ENCODE results near the gene TSC22D1. TPM values are rescaled to one million over a fixed set of nuclear protein-coding genes. Genes with fewer than 3 reads are reported as not detected.

Gene TSC22D1
- total RNA-seq, 1 experiment from 2014 or later, result 20.1 TPM

DNA sequence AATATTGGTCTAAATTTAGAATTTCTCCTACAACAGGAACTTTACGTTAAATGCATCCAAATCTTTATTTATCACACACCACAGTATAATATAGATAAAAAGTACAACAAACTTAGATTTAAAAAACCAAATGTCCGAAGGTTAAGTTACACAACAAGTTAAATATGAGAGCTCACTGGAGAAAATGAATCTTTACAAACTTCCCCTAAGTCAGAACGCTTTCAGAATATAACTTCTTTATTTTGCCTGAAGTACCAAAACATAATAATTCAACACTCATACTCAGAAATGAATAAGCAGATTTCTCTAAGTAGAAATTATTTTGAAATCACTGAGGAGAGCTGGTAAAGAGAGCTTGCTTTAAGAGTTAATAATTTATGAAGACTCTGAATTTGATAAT is 33.8 kb downstream of the TSC22D1 start:
- Histone ChIP-seq H3K9me2 (replicated peaks; ENCODE audit: insufficient read depth, low read length) (no peaks in the 10 kb centered on the region), H3K27ac (ENCODE audit: low read length) (no peak overlapping the region), H4K20me1 (ENCODE audit: insufficient read depth, low read depth, low read length) (no peaks in the 10 kb centered on the region), H3K79me2 (ENCODE audit: low read length) (no peaks in the 10 kb centered on the region), H3K9ac (ENCODE audit: low read length) (no peak overlapping the region), H3K36me3 (ENCODE audit: insufficient read depth, low read length) (no peaks in the 10 kb centered on the region), H3K27me3 (ENCODE audit: low read length) (no peaks in the 10 kb centered on the region), H3K4me3 (ENCODE audit: low read length) (no peak overlapping the region), H3K4me1 (ENCODE audit: low read length) (peaks cover 1% of the 10 kb centered on the region), H3K4me2 (ENCODE audit: low read depth, low read length, poor library complexity, severe bottlenecking) (no peak overlapping the region), H2AFZ (ENCODE audit: low read length) (no peak overlapping the region), H3K9me3 (ENCODE audit: low read length) (no peaks in the 10 kb centered on the region)
- no peak for DNase-seq

DNA sequence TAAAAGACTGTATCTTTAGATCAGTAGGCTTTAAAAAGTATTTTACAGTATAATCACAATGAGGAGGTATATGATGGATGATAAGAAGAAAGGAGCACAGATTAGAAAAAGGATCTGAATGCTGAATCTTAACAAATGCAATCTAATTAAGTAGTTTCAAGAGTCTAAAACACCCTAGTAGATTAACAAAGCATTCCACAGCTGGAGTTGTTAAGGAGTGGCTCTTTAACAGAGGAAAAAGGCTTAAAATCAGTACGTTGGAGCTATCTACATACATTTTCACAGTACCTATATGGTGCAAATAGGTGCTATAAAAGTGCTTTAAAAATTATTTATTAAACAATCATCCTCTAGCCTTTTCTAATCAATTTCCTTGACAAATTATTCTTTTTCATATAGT is 34.5 kb downstream of the TSC22D1 start:
- Histone ChIP-seq H3K9me3 (ENCODE audit: low read length) (no peaks in the 10 kb centered on the region), H3K9ac (ENCODE audit: low read length) (no peak overlapping the region), H3K4me1 (ENCODE audit: low read length) (peaks cover 4% of the 10 kb centered on the region), H3K4me3 (ENCODE audit: low read length) (no peak overlapping the region), H2AFZ (ENCODE audit: low read length) (no peak overlapping the region), H4K20me1 (ENCODE audit: insufficient read depth, low read depth, low read length) (no peaks in the 10 kb centered on the region), H3K9me2 (replicated peaks; ENCODE audit: insufficient read depth, low read length) (no peaks in the 10 kb centered on the region), H3K4me2 (ENCODE audit: low read depth, low read length, poor library complexity, severe bottlenecking) (no peak overlapping the region), H3K27me3 (ENCODE audit: low read length) (no peaks in the 10 kb centered on the region), H3K27ac (ENCODE audit: low read length) (no peak overlapping the region), H3K36me3 (ENCODE audit: insufficient read depth, low read length) (no peaks in the 10 kb centered on the region), H3K79me2 (ENCODE audit: low read length) (no peaks in the 10 kb centered on the region)
- DNase-seq, result no peak

DNA sequence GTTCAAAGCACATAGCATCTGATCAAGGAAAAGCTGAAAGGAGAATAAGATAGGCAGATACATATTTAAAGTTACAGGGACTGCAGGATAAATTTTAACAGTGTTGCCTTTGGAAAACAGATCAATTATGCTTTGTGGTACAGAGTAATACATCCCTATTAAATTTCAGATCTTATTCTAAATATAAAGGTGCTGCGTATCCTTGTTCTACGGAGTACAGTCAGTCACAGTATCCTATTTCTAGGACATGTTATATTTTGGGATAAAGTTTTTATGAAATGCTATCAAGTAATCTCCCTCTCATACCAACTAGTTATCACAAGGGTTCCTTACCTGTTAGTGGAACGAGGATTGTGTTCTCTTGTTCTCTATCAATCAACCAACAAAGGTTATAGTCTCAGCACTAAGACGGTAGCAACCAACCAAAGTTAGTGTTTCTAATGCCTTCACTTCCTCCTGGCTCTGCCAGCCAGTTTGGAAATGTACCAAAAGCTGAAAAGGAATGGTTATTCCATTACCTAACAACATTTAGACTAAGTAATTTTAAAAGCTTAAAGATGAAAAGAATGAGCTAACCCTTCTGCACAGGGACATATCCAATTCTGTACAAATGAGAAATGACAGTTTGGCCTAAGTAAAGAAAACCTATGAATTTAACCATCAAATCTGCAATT is 35.2 kb downstream of the TSC22D1 start:
- Histone ChIP-seq H3K4me3 (ENCODE audit: low read length) (no peak overlapping the region), H3K27me3 (ENCODE audit: low read length) (no peaks in the 10 kb centered on the region), H3K27ac (ENCODE audit: low read length) (no peak overlapping the region), H3K9me2 (replicated peaks; ENCODE audit: insufficient read depth, low read length) (no peaks in the 10 kb centered on the region), H3K4me2 (ENCODE audit: low read depth, low read length, poor library complexity, severe bottlenecking) (no peak overlapping the region), H3K9ac (ENCODE audit: low read length) (no peak overlapping the region), H3K36me3 (ENCODE audit: insufficient read depth, low read length) (no peaks in the 10 kb centered on the region), H2AFZ (ENCODE audit: low read length) (no peak overlapping the region), H3K4me1 (ENCODE audit: low read length) (peaks cover 4% of the 10 kb centered on the region), H4K20me1 (ENCODE audit: insufficient read depth, low read depth, low read length) (no peaks in the 10 kb centered on the region), H3K9me3 (ENCODE audit: low read length) (no peaks in the 10 kb centered on the region), H3K79me2 (ENCODE audit: low read length) (no peaks in the 10 kb centered on the region)
- DNase-seq, result no peak

DNA sequence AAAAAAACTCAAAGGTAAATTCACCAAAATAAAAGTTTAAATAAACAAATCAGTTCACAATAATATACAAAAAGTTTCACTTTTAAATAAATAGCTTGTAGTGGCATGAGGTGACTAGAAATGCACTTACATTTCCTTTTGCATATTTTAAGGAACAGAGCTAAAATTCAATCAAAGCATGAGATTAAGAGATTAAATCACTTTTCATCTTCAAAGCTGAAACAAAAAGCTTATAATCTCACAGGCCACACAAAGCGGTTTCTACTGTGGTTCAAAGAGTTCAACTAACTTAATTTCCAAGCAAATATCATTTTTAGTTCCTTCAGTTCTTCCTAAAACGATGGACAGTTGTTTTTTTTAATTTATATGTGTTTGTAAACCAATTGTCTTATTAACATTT is 38.9 kb downstream of the TSC22D1 start:
- H3K9me2 ChIP-seq (replicated peaks; ENCODE audit: insufficient read depth, low read length), result no peaks in the 10 kb centered on the region
- H3K79me2 ChIP-seq (ENCODE audit: low read length), result no peaks in the 10 kb centered on the region
- H4K20me1 ChIP-seq (ENCODE audit: insufficient read depth, low read depth, low read length), result no peaks in the 10 kb centered on the region
- no peak overlapping the region for H3K9ac ChIP-seq (ENCODE audit: low read length)
- H2AFZ ChIP-seq (ENCODE audit: low read length), result no peak overlapping the region
- H3K4me2 ChIP-seq (ENCODE audit: low read depth, low read length, poor library complexity, severe bottlenecking), result no peak overlapping the region
- H3K9me3 ChIP-seq (ENCODE audit: low read length), result no peaks in the 10 kb centered on the region
- H3K4me3 ChIP-seq (ENCODE audit: low read length), result no peak overlapping the region
- peaks cover 4% of the 10 kb centered on the region for H3K4me1 ChIP-seq (ENCODE audit: low read length)
- H3K36me3 ChIP-seq (ENCODE audit: insufficient read depth, low read length), result no peaks in the 10 kb centered on the region
- no peak overlapping the region for H3K27ac ChIP-seq (ENCODE audit: low read length)
- H3K27me3 ChIP-seq (ENCODE audit: low read length), result no peaks in the 10 kb centered on the region
- no peak for DNase-seq

DNA sequence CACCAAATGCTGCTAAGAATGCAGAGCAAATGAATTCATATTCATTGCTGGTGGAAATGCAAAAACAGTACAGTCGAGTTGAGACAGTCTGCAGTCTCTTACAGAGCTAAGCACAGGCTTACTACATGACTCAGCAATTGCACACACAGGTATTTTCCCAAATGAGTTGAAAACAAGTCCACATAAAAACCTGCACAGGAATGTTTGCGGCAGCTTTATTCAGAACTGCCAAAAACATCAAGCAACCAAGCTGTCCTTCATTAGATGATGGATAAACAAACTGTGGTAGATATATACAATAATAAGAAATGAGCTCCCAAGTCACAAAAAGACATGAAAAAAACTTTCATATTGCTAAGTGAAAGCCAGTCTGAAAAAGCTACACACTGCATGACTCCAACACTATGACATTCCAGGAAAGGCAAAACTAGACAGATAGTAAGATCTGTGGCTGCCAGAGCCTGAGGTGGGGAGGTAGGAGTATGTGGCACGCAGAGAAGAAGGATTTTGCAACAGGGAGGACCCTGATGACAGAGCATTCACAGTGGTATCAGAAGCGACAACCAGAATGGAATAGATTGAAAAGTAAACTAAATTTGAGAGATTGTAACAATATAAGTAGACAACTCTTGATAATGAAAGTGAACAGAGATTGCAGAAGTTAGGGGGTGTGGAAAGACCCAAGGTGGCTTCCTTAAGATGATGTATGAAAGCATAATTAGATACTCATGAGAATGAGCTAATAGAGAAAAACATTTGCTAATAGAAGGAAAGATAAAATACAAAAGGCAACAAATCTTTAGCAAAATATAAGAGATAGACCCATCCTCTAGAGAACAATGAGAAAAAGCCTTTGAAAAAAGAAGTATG is 52.7 kb downstream of the TSC22D1 start:
- no peak for DNase-seq
- H3K79me2 ChIP-seq (ENCODE audit: low read length), result no peaks in the 10 kb centered on the region
- H3K27ac ChIP-seq (ENCODE audit: low read length), result no peak overlapping the region

DNA sequence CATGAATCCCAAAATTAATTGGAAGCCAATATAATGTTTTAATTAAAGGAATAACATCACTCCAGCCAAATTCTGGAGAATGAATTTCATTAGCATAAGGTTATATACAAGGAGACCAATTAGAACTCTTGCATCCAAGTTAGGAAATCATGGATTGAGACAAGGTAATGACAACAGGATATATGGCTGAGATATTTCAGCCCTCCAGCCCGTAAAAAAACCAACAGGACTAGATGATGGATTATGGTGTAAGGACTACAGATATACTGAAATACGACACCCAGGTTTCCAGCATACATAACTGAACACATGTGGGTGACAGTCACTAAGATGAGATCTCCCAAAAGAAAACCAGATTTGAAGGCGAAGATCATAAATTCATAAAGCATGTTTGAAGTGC is 56.5 kb downstream of the TSC22D1 start:
- H2AFZ ChIP-seq (ENCODE audit: low read length), result no peak overlapping the region
- H3K9me3 ChIP-seq (ENCODE audit: low read length), result no peaks in the 10 kb centered on the region
- H3K9me2 ChIP-seq (replicated peaks; ENCODE audit: insufficient read depth, low read length), result no peaks in the 10 kb centered on the region
- no peak overlapping the region for H3K9ac ChIP-seq (ENCODE audit: low read length)
- H3K36me3 ChIP-seq (ENCODE audit: insufficient read depth, low read length), result no peaks in the 10 kb centered on the region
- no peak overlapping the region for H3K4me3 ChIP-seq (ENCODE audit: low read length)
- no peaks in the 10 kb centered on the region for H3K79me2 ChIP-seq (ENCODE audit: low read length)
- no peak overlapping the region for H3K4me2 ChIP-seq (ENCODE audit: low read depth, low read length, poor library complexity, severe bottlenecking)
- H3K27ac ChIP-seq (ENCODE audit: low read length), result no peak overlapping the region
- H4K20me1 ChIP-seq (ENCODE audit: insufficient read depth, low read depth, low read length), result 0 out of 2 replicates have a peak, but pooled peaks cover 3% of the 10 kb centered on the region
- H3K4me1 ChIP-seq (ENCODE audit: low read length), result no peaks in the 10 kb centered on the region
- DNase-seq, result no peak
- no peaks in the 10 kb centered on the region for H3K27me3 ChIP-seq (ENCODE audit: low read length)

More for the DNA sequence above, 52.7 kb downstream of the TSC22D1 start:
- Histone ChIP-seq H4K20me1 (ENCODE audit: insufficient read depth, low read depth, low read length) (0 out of 2 replicates have a peak, but pooled peaks cover 3% of the 10 kb centered on the region), H3K27me3 (ENCODE audit: low read length) (no peaks in the 10 kb centered on the region), H3K9ac (ENCODE audit: low read length) (no peak overlapping the region), H3K9me2 (replicated peaks; ENCODE audit: insufficient read depth, low read length) (no peaks in the 10 kb centered on the region), H3K36me3 (ENCODE audit: insufficient read depth, low read length) (no peaks in the 10 kb centered on the region), H2AFZ (ENCODE audit: low read length) (no peak overlapping the region), H3K4me3 (ENCODE audit: low read length) (no peak overlapping the region), H3K4me1 (ENCODE audit: low read length) (no peaks in the 10 kb centered on the region), H3K4me2 (ENCODE audit: low read depth, low read length, poor library complexity, severe bottlenecking) (no peak overlapping the region), H3K9me3 (ENCODE audit: low read length) (no peaks in the 10 kb centered on the region)

DNA sequence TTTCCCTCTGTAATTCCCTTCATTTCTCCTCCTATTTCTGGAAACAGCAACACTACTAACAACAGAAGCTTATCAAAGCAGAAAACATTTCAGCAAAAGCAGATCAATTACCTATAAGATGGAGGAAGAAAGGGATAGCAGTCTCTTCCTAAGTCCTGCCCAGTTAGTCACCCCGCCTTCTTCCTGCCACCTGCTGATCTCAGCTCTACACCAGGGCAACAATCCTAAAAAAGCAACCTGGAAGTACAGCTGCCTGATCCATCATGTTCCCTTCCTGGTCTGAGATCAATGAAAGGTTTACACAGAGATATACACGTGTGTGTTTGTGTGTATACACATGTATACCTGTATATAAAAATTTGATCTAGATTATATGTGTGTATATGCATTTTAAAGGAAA is 59.4 kb downstream of the TSC22D1 start:
- no peaks in the 10 kb centered on the region for H3K9me3 ChIP-seq (ENCODE audit: low read length)
- no peaks in the 10 kb centered on the region for H4K20me1 ChIP-seq (ENCODE audit: insufficient read depth, low read depth, low read length)
- no peaks in the 10 kb centered on the region for H3K9me2 ChIP-seq (replicated peaks; ENCODE audit: insufficient read depth, low read length)
- H3K4me1 ChIP-seq (ENCODE audit: low read length), result no peaks in the 10 kb centered on the region
- H3K4me2 ChIP-seq (ENCODE audit: low read depth, low read length, poor library complexity, severe bottlenecking), result no peak overlapping the region
- H3K4me3 ChIP-seq (ENCODE audit: low read length), result no peak overlapping the region
- no peak overlapping the region for H2AFZ ChIP-seq (ENCODE audit: low read length)
- DNase-seq, result no peak
- no peaks in the 10 kb centered on the region for H3K27me3 ChIP-seq (ENCODE audit: low read length)
- H3K27ac ChIP-seq (ENCODE audit: low read length), result no peak overlapping the region
- no peaks in the 10 kb centered on the region for H3K79me2 ChIP-seq (ENCODE audit: low read length)
- no peaks in the 10 kb centered on the region for H3K36me3 ChIP-seq (ENCODE audit: insufficient read depth, low read length)
- no peak overlapping the region for H3K9ac ChIP-seq (ENCODE audit: low read length)

DNA sequence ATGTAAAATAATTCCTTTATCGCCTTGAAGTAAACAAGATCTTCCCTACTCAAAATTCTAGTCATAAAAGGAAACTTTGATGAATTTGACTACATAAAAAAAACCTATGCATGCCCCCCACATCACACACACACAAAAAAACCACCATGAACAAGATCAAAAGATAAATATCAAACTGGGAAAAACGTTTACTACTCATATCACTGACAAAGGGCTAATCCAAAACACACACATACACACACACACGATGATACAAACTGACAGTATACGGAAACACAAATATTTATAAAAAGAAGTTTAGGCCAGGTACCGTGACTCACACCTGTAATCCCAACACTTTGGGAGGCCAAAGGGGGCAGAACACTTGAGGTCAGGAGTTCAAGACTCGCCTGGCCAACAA is 61.9 kb downstream of the TSC22D1 start:
- Histone ChIP-seq H3K27ac (ENCODE audit: low read length) (no peak overlapping the region), H3K4me3 (ENCODE audit: low read length) (no peak overlapping the region), H2AFZ (ENCODE audit: low read length) (no peak overlapping the region), H4K20me1 (ENCODE audit: insufficient read depth, low read depth, low read length) (no peaks in the 10 kb centered on the region), H3K36me3 (ENCODE audit: insufficient read depth, low read length) (no peaks in the 10 kb centered on the region), H3K9ac (ENCODE audit: low read length) (no peak overlapping the region), H3K27me3 (ENCODE audit: low read length) (no peaks in the 10 kb centered on the region), H3K4me2 (ENCODE audit: low read depth, low read length, poor library complexity, severe bottlenecking) (no peak overlapping the region), H3K79me2 (ENCODE audit: low read length) (no peaks in the 10 kb centered on the region), H3K9me2 (replicated peaks; ENCODE audit: insufficient read depth, low read length) (no peaks in the 10 kb centered on the region), H3K9me3 (ENCODE audit: low read length) (no peaks in the 10 kb centered on the region), H3K4me1 (ENCODE audit: low read length) (no peaks in the 10 kb centered on the region)
- DNase-seq, result no peak
